Duodenal mucosa (tissue), 2 donors: Measurements from ENCODE around the gene PARD6A.
"Not testable (repeated sequence)": the region's sequence is repeated elsewhere in the genome, so short reads cannot be mapped to it uniquely, and the experiment has no call there.

Experiments
- H3K27ac ChIP-seq: one replicate; pipeline ENCODE4 v1.7.0; 2013; ENCODE audit warnings: low read depth, low read length
- H3K27me3 ChIP-seq, 2 donors: one replicate each; pipeline ENCODE4 v1.7.0; 2013; ENCODE audit warnings: low read length in 2 of 2, control low read depth in 1 of 2; ENCODE audit not compliant: insufficient read depth in 2 of 2, control insufficient read depth in 1 of 2
- H3K36me3 ChIP-seq, 2 donors: one replicate each; pipeline ENCODE4 v1.7.0; 2013; ENCODE audit warnings: low read length in 2 of 2, control low read depth in 1 of 2; ENCODE audit not compliant: insufficient read depth in 2 of 2, control insufficient read depth in 1 of 2
- H3K4me1 ChIP-seq, 2 donors: one replicate each; pipeline ENCODE4 v1.7.0; 2013; ENCODE audit warnings: low read length in 2 of 2, control low read depth in 1 of 2; ENCODE audit not compliant: insufficient read depth in 2 of 2, control insufficient read depth in 1 of 2
- H3K4me3 ChIP-seq, 2 donors: one replicate each; pipeline ENCODE4 v1.7.0; 2013; ENCODE audit warnings: low read length in 2 of 2, low read depth in 1 of 2
- H3K9ac ChIP-seq, 2 donors: one replicate each; pipeline ENCODE4 v1.7.0; 2013; ENCODE audit warnings: low read length in 2 of 2, low read depth in 1 of 2
- H3K9me3 ChIP-seq, 2 donors: one replicate each; pipeline ENCODE4 v1.7.0; 2013; ENCODE audit warnings: low read length in 2 of 2, control low read depth in 1 of 2; ENCODE audit not compliant: control insufficient read depth in 1 of 2

PARD6A gene

GRCh38 chr16:67683767-67684166 is 23.0 kb downstream of the PARD6A start:
- H3K9me3 ChIP-seq: no peaks in the 10 kb centered on the region
- no peaks in the 10 kb centered on the region for H3K27me3 ChIP-seq
- H3K9ac ChIP-seq: no peak overlapping the region
- no peaks in the 10 kb centered on the region for H3K4me1 ChIP-seq
- peaks cover 6 to 25% of the 10 kb centered on the region in 2 donors for H3K36me3 ChIP-seq
- H3K4me3 ChIP-seq: no peak overlapping the region
- H3K27ac ChIP-seq: no peak overlapping the region

GRCh38 chr16:67685388-67686112 is 24.8 kb downstream of the PARD6A start:
- H3K9ac ChIP-seq: no peak overlapping the region
- no peaks in the 10 kb centered on the region for H3K27me3 ChIP-seq
- no peaks in the 10 kb centered on the region for H3K9me3 ChIP-seq
- no peaks in the 10 kb centered on the region for H3K4me1 ChIP-seq
- H3K4me3 ChIP-seq: no peak overlapping the region
- peaks cover 6 to 25% of the 10 kb centered on the region in 2 donors for H3K36me3 ChIP-seq
- H3K27ac ChIP-seq: no peak overlapping the region

- not testable (repeated sequence) for H3K4me3 ChIP-seq, H3K36me3 ChIP-seq, H3K27ac ChIP-seq, H3K4me1 ChIP-seq, H3K27me3 ChIP-seq, H3K9me3 ChIP-seq, H3K9ac ChIP-seq
Observed at GRCh38 chr16:67693517-67694285, 32.9 kb downstream of the PARD6A start.

GRCh38 chr16:67694611-67695010 is 33.9 kb downstream of the PARD6A start:
- no peaks in the 10 kb centered on the region for H3K36me3 ChIP-seq
- peaks cover 0 to 3% of the 10 kb centered on the region in 2 donors for H3K9me3 ChIP-seq
- no peak overlapping the region for H3K9ac ChIP-seq
- H3K27me3 ChIP-seq: no peaks in the 10 kb centered on the region
- no peak overlapping the region for H3K4me3 ChIP-seq
- peaks cover 8 to 9% of the 10 kb centered on the region in 2 donors for H3K4me1 ChIP-seq
- H3K27ac ChIP-seq: no peak overlapping the region

- Histone ChIP-seq H3K27ac (no peak overlapping the region), H3K27me3 (no peaks in the 10 kb centered on the region), H3K4me3 (peak overlapping the region in 1 of 2 donors; percentile 51), H3K9me3 (peaks cover 0 to 3% of the 10 kb centered on the region in 2 donors), H3K36me3 (no peaks in the 10 kb centered on the region), H3K4me1 (peaks cover 8 to 9% of the 10 kb centered on the region in 2 donors), H3K9ac (no peak overlapping the region)
Observed at GRCh38 chr16:67697422-67698185, 36.8 kb downstream of the PARD6A start.

- no peaks in the 10 kb centered on the region for H3K36me3 ChIP-seq
- H3K27me3 ChIP-seq: no peaks in the 10 kb centered on the region
- no peak overlapping the region for H3K27ac ChIP-seq
- H3K9ac ChIP-seq: no peak overlapping the region
- H3K4me3 ChIP-seq: no peak overlapping the region
- peaks cover 0 to 3% of the 10 kb centered on the region in 2 donors for H3K9me3 ChIP-seq
- H3K4me1 ChIP-seq: peaks cover 8 to 9% of the 10 kb centered on the region in 2 donors
Observed at GRCh38 chr16:67699265-67699664, 38.5 kb downstream of the PARD6A start.

GRCh38 chr16:67701420-67701819 is 40.7 kb downstream of the PARD6A start:
- H3K9ac ChIP-seq: no peak overlapping the region
- H3K4me3 ChIP-seq: no peak overlapping the region
- H3K36me3 ChIP-seq: peaks cover 0 to 5% of the 10 kb centered on the region in 2 donors
- H3K27me3 ChIP-seq: no peaks in the 10 kb centered on the region
- peaks cover 8 to 9% of the 10 kb centered on the region in 2 donors for H3K4me1 ChIP-seq
- no peak overlapping the region for H3K27ac ChIP-seq
- H3K9me3 ChIP-seq: peaks cover 0 to 3% of the 10 kb centered on the region in 2 donors

- no peak overlapping the region for H3K4me3 ChIP-seq
- peaks cover 0 to 3% of the 10 kb centered on the region in 2 donors for H3K9me3 ChIP-seq
- peaks cover 8 to 9% of the 10 kb centered on the region in 2 donors for H3K4me1 ChIP-seq
- no peak overlapping the region for H3K9ac ChIP-seq
- H3K36me3 ChIP-seq: peaks cover 0 to 5% of the 10 kb centered on the region in 2 donors
- no peak overlapping the region for H3K27ac ChIP-seq
- H3K27me3 ChIP-seq: no peaks in the 10 kb centered on the region
Observed at GRCh38 chr16:67702130-67702529, 41.4 kb downstream of the PARD6A start.

GRCh38 chr16:67703626-67704025 is 42.9 kb downstream of the PARD6A start:
- Histone ChIP-seq H3K27ac (no peak overlapping the region), H3K4me3 (no peak overlapping the region), H3K4me1 (no peaks in the 10 kb centered on the region), H3K27me3 (no peaks in the 10 kb centered on the region), H3K36me3 (peaks cover 0 to 5% of the 10 kb centered on the region in 2 donors), H3K9me3 (peaks cover 0 to 3% of the 10 kb centered on the region in 2 donors), H3K9ac (no peak overlapping the region)

GRCh38 chr16:67704110-67704509 is 43.4 kb downstream of the PARD6A start:
- no peak overlapping the region for H3K27ac ChIP-seq
- no peaks in the 10 kb centered on the region for H3K27me3 ChIP-seq
- H3K9me3 ChIP-seq: peaks cover 0 to 3% of the 10 kb centered on the region in 2 donors
- no peak overlapping the region for H3K9ac ChIP-seq
- peaks cover 0 to 1% of the 10 kb centered on the region in 2 donors for H3K4me1 ChIP-seq
- peaks cover 0 to 5% of the 10 kb centered on the region in 2 donors for H3K36me3 ChIP-seq
- no peak overlapping the region for H3K4me3 ChIP-seq
